H1 (cell line): ENCODE data around the gene GJB6. TPM values are rescaled to one million over a fixed set of nuclear protein-coding genes. Genes with fewer than 3 reads are reported as not detected.

Source experiments
- SP1 ChIP-seq: IDR thresholded peaks from 2 replicates; pipeline ENCODE4 v1.6.1; 2011; ENCODE audit warnings: low read depth, low read length
- TBP ChIP-seq: IDR thresholded peaks from 2 replicates; pipeline ENCODE4 v1.6.1; 2011; ENCODE audit warnings: low read depth, low read length, improper control_type of control experiment
- polyA plus RNA-seq, 7 experiments: library from polyadenylated mRNA; depleted of rRNA in 3 of 7; stranded (reverse) in 5 of 7; unstranded in 2 of 7; fragments of >200 nt in 5 of 7; fragments of 200-250 nt in 2 of 7; gene quantifications; 1 replicate in 5 of 7; 2 replicates in 1 of 7; 4 replicates in 1 of 7; pipeline versions ENCODE4 v1.2.1 to v1.2.3, GENCODE V29; 2011 to 2013; ENCODE audit warnings: missing spikeins in 2 of 7, mixed read lengths in 2 of 7
- total RNA-seq: library from RNA; stranded (reverse); fragmentation: NEBNext Ultra II Directional; extraction: Animal tissue kit (Norgen Biotek cat#: 25700); gene quantifications from 2 replicates; pipeline ENCODE4 v1.2.1, GENCODE V29; 2021
- TF ChIP-seq, protein P1 (sequence below): fragments of 300-600 bp; sonication (generic); IDR thresholded peaks from 2 replicates; pipeline ENCODE4 v1.7.1; 2012; ENCODE audit warnings: low read length, moderate library complexity, mild to moderate bottlenecking, inconsistent platforms; ENCODE audit not compliant: insufficient replicate concordance
- TF ChIP-seq, protein P2 (sequence below): IDR thresholded peaks from 2 replicates; pipeline ENCODE4 v1.6.1; 2011; ENCODE audit warnings: low read depth, mild to moderate bottlenecking, low read length; ENCODE audit not compliant: insufficient read depth

GJB6 gene
- total and polyA plus RNA-seq, 2 of the 8 experiments (the other 6 are each of a cell fraction or from before 2014, with no cell fraction given): not detected

DNA sequence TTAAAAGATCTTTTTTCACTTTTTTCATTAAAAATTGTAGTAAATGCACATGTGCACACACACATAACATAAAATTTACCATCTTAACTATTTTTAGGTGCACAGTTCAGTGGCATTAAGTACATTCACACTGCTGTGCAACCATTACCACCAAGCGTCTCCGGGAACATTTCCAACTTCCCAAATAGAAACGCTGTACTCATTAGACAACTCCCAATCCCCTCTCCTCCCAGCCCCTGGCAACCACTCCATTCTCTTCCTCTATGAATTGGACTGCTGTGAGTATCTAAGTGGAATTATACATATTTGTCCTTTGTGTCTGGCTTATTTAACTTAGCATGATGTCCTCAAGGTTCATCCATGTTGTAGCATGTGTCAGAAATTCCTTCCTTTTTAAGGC lies 50.9 kb downstream of the GJB6 start (continued):
- TF ChIP-seq, protein P1, sequence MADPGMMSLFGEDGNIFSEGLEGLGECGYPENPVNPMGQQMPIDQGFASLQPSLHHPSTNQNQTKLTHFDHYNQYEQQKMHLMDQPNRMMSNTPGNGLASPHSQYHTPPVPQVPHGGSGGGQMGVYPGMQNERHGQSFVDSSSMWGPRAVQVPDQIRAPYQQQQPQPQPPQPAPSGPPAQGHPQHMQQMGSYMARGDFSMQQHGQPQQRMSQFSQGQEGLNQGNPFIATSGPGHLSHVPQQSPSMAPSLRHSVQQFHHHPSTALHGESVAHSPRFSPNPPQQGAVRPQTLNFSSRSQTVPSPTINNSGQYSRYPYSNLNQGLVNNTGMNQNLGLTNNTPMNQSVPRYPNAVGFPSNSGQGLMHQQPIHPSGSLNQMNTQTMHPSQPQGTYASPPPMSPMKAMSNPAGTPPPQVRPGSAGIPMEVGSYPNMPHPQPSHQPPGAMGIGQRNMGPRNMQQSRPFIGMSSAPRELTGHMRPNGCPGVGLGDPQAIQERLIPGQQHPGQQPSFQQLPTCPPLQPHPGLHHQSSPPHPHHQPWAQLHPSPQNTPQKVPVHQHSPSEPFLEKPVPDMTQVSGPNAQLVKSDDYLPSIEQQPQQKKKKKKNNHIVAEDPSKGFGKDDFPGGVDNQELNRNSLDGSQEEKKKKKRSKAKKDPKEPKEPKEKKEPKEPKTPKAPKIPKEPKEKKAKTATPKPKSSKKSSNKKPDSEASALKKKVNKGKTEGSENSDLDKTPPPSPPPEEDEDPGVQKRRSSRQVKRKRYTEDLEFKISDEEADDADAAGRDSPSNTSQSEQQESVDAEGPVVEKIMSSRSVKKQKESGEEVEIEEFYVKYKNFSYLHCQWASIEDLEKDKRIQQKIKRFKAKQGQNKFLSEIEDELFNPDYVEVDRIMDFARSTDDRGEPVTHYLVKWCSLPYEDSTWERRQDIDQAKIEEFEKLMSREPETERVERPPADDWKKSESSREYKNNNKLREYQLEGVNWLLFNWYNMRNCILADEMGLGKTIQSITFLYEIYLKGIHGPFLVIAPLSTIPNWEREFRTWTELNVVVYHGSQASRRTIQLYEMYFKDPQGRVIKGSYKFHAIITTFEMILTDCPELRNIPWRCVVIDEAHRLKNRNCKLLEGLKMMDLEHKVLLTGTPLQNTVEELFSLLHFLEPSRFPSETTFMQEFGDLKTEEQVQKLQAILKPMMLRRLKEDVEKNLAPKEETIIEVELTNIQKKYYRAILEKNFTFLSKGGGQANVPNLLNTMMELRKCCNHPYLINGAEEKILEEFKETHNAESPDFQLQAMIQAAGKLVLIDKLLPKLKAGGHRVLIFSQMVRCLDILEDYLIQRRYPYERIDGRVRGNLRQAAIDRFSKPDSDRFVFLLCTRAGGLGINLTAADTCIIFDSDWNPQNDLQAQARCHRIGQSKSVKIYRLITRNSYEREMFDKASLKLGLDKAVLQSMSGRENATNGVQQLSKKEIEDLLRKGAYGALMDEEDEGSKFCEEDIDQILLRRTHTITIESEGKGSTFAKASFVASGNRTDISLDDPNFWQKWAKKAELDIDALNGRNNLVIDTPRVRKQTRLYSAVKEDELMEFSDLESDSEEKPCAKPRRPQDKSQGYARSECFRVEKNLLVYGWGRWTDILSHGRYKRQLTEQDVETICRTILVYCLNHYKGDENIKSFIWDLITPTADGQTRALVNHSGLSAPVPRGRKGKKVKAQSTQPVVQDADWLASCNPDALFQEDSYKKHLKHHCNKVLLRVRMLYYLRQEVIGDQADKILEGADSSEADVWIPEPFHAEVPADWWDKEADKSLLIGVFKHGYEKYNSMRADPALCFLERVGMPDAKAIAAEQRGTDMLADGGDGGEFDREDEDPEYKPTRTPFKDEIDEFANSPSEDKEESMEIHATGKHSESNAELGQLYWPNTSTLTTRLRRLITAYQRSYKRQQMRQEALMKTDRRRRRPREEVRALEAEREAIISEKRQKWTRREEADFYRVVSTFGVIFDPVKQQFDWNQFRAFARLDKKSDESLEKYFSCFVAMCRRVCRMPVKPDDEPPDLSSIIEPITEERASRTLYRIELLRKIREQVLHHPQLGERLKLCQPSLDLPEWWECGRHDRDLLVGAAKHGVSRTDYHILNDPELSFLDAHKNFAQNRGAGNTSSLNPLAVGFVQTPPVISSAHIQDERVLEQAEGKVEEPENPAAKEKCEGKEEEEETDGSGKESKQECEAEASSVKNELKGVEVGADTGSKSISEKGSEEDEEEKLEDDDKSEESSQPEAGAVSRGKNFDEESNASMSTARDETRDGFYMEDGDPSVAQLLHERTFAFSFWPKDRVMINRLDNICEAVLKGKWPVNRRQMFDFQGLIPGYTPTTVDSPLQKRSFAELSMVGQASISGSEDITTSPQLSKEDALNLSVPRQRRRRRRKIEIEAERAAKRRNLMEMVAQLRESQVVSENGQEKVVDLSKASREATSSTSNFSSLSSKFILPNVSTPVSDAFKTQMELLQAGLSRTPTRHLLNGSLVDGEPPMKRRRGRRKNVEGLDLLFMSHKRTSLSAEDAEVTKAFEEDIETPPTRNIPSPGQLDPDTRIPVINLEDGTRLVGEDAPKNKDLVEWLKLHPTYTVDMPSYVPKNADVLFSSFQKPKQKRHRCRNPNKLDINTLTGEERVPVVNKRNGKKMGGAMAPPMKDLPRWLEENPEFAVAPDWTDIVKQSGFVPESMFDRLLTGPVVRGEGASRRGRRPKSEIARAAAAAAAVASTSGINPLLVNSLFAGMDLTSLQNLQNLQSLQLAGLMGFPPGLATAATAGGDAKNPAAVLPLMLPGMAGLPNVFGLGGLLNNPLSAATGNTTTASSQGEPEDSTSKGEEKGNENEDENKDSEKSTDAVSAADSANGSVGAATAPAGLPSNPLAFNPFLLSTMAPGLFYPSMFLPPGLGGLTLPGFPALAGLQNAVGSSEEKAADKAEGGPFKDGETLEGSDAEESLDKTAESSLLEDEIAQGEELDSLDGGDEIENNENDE: no peak
- TF ChIP-seq TBP: no peak
- no peak for TF ChIP-seq SP1
- TF ChIP-seq, protein P2, sequence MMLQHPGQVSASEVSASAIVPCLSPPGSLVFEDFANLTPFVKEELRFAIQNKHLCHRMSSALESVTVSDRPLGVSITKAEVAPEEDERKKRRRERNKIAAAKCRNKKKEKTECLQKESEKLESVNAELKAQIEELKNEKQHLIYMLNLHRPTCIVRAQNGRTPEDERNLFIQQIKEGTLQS: no peak
- TF ChIP-seq, all 59 proteins: peak for 0
